ENCODE results near the gene LGALS7.

The LGALS7 gene

DNA sequence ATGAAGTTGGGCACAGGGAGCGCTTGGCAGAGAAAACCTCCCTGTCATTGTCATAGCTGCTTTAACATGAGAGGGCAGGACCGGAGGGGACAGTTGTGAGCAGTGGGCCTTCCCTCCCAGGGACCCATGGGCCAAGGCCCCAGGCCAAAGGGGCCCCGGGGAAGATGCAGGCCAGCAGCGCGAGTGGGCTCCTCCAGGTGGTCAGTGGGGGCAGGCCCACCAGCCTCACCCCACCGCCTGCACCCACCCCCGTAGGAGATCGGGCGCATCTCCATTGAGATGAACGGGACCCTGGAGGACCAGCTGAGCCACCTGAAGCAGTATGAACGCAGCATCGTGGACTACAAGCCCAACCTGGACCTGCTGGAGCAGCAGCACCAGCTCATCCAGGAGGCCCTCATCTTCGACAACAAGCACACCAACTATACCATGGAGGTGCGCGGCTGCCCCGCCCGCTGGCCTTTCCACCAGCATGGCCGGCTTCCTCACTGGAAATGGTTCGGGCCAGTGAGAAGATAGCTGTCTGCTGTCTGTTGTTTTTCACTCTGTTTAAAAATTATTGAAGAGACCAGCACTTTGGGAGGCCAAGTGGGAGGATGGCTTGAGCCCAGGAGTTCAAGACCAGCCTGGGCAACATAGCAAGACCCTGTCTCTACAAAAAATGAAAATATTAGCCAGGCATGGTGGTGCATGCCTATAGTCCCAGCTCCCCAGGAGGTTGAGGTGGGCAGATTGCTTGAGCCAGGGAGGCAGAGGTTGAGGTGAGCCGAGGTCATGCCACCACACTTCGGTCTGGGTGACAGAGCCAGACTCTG is 47.6 kb downstream of the LGALS7 start:
- no peak for DNase-seq

DNA sequence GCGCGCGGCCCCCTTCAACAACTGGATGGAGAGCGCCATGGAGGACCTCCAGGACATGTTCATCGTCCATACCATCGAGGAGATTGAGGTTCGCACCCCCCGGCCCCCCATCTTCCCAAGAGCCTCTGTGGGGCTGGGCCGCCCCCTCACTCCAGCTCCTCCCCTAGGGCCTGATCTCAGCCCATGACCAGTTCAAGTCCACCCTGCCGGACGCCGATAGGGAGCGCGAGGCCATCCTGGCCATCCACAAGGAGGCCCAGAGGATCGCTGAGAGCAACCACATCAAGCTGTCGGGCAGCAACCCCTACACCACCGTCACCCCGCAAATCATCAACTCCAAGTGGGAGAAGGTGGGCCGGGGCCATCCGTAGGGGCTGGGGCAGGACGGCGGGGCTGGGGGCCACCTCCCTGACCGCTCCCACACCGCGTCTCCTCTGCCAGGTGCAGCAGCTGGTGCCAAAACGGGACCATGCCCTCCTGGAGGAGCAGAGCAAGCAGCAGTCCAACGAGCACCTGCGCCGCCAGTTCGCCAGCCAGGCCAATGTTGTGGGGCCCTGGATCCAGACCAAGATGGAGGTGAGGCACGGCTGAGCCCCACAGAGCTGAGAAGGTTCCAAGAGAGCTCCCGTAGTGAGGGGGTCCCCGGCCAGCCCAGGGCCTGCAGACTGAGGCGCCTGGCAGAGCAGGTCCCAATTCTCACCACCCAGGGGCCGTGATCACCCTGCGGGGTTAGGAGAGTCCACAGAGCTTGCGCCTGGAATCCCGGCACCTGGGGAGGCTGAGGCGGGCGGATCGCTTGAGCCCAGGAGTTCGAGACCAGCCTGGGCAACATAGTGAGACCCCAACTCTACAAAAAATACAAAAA is 49.1 kb downstream of the LGALS7 start:
- no peak for DNase-seq

DNA sequence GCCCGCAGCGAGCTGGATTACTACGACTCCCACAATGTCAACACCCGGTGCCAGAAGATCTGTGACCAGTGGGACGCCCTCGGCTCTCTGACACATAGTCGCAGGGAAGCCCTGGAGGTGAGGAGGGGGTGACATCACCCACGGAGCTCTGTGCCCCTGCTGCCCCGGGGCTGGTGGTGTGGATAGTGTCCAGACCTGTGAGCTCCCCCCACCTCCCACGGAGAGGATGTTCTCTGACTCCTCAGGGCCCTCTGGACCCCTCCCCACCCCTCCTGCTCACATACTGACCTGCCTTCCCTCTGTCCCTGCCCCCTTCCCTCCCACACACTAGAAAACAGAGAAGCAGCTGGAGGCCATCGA is 49.7 kb downstream of the LGALS7 start:
- DNase-seq = no peak

- no peak for DNase-seq
These were observed 50.2 kb downstream of the LGALS7 start for GRCh38 chr19:38722947-38723605.

DNA sequence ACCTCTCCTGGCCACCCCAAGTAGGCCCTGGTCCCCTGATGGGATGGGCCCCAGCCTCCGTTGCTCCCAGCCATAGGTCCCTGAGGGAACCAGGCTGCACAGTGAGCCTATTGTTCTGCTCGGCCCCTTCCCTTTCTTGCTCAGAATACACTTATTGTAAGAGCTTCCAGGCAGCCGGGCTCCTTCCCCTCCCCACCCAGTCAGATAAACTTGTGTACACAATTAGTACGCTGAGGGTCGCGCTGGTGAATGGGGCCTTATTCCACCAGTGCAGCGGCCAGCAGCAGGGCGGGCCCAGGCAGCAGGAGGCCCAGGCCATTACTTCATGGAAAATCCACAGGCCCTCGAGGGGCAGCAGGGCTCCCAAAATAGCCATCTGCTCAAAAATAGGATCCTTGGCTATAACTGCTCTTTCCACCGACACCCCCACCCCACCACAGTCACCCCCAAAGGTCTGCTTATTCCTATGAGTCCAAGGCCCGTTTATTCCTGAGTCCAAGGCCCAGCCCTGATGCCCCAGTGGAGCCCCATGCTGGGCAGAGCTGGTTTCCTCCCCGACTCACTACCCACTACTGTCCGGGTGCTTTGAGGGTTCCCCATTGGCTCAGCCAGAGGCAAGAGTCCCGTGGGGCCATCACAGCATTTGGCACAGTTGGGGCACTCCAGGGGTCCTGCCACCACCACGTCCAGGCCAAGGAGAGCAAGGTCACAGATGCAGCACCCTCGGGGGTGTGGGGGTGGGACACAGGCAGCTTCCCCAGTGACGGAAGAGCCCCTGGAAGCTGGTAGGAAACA is 51.1 kb downstream of the LGALS7 start:
- no peak for DNase-seq

GRCh38 chr19:38721496-38721895 is 51.8 kb downstream of the LGALS7 start:
- DNase-seq = no peak

Measured in T-helper 2 cell (primary cell).